Measurements from ENCODE around the gene HOXA1.

The HOXA1 gene

DNA sequence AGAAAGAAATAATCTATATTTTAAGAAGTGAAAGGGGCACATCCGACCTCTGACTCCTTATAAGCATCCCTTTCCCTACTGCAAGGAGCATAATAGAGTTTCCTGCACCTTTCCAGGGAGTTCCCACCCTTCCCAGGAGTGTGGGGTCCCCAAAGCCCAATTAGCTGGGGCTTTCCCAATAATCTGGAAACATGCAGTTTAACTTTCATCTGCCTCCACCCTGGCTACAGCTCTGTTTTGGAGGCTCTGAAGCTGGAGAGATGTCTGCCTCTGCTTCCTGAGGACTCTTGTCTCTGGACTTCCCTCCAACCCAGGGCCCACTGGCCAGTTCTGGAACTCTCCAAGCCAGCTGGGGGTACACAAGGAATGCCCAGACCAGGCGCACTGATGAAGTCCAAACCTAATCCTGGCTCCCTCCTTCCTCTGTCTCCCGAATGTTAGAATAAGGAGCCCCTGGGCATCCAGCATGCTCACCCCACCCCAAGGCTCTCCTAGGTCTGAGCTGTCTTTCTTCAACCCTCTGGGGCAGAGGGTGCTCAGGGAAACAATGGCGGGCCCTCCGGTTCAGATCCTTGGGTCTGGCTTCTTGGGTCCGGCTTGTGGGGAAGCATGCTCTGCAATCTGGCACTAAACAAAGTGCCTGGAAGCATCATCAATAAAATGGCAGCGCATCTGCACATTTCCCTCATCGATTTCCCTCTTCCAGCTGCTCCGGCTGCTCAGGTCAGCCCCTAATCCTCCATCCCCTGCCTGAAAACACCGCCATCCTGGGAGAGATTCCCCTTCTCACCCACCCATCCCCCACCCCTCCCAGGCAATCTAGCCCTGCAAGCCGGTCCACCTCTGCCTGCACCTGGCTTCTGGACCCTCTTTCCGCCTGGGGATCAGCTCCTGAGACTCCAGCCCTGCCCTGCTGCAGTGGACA, 21.4 kb upstream of the HOXA1 start:
- no peak for DNase-seq (ENCODE audit: low spot score)

DNA sequence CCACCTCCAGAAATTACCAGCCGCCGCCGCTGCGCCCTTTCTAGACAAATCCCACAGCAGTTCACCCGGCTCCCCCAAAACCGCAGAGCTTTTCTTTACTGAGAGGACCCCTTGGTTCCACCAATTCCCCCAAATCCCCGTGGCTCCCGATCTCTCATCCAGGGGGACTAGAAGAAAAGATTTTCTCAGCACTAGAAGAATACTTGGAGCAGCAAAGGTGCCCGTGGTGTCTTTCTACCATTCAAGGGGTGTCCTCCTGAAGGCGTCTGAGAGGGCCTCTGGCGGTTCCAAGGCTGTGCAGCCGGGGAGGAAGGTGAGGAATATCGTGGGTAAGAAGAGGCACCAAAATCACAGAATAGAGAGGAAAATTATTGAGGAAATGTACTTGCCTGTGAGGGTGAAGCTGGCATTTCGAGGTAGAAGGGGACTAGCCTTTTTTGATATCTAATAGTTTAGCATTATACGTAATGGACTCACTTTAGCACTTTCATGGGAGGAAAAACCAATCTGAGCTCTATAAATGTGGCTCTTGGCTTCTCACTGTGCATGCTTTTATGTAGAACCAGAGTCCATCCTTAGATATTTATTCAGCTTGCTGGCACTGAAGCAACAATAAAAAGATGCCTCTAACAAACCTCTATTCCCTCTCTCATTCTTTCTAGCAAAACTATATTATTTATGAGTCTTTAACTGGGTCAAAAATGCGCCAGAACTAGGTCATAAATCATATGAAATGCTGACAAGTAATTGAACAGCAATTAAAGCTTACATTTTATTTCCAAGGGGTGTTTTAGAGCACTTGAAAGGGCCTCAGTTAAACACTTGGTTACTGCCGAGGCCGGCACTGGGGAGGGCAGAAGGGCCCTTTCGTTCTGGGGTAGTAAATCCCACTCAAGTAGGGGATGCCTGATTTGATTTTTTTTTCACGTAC, 20.5 kb upstream of the HOXA1 start:
- no peak for DNase-seq (ENCODE audit: low spot score)

DNA sequence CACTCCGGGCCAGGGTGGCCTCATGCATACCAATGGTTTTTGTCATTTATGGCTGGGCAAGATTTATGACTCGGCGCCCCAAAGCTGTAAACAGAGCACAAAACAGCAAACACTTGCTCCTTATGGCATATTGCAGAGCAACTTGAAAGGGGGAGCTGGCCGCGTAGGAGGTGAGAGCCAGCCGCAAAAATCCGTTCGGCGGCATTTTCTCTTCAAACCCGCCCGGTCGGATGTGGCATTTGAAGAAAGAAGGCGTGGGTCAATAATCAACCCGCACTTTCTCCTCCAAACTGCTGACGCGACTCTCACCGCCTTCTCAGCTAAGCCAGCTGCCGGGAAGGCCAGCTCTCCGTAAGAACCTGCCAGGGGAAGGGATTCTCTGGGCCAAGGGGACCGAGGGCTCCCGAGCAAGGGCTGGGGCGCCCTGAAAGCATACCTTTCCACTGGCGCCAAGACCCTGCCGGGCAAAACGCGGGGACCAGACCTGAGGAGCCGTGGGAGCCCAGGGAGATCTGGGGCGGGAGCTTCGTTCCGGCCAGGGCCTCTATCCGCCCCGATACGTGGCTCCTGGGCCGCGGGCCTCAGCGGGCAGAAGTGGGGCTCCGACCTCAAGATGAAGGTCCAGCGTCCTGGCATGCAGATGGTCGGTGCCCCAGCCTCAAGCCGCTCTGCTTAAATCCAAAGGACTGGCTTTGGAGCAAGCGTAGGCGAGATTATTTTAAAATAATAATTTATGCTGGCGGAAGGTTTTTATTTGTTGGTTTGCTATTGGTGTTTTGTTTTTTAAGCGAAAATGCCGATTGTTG, 19.6 kb upstream of the HOXA1 start:
- DNase-seq (ENCODE audit: low spot score), result no peak

DNA sequence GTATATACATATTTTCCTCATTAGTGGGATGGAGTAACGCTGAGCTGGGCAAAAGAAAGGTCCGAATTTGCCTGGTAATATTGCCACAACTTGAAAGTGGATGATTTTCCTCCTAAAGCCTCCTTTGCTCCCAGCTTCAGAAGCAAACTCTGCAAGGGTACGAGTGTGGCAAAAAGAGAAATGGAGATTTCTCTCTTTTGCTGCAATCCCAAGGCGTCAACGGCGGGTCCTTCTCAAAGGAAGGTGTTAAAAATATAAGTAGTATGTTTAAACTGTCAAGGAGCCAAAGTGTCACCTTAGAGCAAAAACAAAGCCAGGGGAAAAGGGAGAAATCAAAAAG, 19.1 kb upstream of the HOXA1 start:
- no peak for DNase-seq (ENCODE audit: low spot score)

DNA sequence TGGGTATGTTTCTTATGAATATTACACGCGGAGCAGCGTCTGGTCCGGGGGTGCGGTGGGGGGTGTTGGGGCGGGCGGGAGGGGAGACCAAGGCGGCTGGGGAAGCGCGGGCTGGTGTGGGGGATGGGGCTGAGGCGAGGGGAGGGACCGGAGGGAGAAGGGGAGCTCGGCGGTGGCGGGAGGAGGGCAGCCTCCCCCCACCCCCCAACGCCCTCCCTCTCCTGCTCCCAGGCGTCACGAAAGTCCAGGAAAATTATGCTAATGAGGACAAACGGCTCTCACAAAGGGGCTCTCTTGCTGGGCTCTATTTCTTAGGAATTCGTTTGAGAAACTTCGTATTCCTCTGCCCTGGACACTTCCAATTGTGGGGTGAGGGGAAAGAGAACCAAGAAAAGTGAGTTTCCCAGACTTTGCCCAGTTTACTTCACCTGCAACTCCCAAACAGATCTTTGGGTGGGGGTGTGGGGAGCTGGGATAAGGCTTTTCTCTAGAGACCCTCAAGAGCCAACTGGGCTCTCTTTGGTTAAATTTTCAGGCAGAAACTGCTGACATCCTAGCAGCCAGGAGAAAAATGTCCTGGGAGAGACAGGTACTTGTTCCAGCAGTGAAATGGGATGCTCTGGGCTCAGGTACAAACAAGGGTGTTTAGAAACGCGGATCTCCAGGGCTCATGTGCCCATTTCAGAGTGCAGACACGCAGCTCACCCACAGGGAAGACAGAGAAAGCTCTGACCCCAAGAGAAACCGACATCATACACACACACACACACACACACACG, 18.4 kb upstream of the HOXA1 start:
- DNase-seq (ENCODE audit: low spot score), result no peak

DNA sequence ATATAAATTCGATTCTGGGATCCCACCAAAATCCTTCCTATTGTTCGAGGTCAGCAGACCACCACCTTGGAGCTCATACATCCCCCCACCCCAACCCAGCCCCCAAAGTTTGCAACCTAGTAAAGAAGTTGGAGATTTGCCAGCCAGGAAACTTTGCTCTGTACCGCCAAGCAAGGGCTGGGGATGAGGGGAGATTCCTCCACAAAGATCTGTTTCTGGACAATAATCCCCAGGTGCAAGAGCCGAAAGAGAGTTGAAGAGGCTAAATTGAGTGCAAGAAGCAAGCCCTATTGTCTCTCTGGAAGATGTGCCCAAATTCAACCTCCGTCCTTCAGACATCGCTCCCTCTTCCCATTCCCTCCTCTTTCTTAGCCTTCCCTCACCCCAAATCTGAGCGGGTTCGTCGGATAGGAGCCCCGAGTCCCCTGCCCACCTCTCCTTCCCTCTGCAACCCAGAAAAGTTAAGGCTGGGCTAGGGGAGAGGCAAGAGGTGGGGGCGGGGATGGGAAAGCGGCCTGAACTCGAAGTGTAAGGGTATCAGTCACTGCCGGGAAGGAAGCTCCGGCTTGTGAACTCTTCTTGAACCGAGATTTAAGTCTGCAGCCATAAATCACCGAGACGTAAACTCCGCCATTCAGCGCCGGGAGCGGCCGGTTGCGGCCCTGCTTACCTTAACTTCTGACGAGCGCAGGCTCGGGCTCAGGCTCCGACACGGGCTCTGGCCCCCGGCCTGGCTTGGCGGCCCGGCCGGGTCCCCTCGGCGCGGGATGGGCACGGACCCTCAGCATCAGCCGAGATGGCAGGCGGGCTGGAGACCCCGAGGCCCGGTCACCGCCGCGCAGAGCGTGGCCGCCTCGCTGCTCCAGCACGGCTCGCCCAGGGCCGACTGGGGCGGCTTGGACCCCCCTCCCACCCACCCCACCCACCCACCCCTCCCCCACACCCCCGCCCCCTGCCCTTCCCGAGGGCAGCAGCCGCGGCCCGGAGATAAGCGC, 17.5 kb upstream of the HOXA1 start:
- no peak for DNase-seq (ENCODE audit: low spot score)

DNA sequence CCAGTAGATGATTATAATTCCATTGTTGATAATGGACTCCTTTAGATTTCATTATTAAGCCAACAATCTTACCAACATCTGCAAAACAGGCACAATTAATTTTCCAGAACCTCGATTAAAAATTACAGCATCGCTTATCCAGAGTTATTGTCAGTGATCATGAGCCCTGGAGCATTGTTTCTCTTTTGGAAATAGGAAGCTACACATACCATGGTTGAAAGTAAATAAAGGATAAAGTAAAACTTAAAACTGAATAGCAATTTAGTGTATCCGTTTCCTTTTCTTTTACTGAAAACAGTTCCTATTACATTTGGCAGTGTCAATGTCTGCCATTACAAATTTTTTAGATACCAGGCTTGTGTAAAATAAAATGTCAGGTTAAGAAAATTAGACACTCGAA, 16.6 kb upstream of the HOXA1 start:
- no peak for DNase-seq (ENCODE audit: low spot score)

DNA sequence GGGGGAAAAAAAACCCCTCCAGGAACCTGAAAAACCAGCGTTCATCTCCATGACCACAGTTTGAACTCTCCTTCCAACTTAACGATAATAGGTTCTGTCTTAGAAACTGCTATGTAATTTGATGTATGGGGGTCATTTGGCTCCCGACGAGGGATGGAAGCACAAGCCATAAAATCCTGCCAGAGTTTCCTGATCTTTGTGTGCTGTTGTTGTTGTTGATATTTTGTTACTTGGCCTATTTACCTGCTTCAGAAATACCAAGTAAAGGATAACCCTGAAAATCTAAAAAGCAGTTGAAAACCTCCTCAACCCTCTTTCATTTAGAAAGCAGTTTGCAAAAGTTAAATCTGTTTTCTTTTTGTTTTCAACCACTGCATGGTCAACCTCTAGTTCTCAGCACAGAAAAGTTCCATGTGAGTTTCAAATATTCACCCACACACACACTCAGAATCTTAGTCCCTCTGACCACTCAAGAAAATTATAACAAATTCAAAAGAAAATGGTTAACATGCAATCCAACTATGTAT, 16.0 kb upstream of the HOXA1 start:
- DNase-seq (ENCODE audit: low spot score), result no peak

DNA sequence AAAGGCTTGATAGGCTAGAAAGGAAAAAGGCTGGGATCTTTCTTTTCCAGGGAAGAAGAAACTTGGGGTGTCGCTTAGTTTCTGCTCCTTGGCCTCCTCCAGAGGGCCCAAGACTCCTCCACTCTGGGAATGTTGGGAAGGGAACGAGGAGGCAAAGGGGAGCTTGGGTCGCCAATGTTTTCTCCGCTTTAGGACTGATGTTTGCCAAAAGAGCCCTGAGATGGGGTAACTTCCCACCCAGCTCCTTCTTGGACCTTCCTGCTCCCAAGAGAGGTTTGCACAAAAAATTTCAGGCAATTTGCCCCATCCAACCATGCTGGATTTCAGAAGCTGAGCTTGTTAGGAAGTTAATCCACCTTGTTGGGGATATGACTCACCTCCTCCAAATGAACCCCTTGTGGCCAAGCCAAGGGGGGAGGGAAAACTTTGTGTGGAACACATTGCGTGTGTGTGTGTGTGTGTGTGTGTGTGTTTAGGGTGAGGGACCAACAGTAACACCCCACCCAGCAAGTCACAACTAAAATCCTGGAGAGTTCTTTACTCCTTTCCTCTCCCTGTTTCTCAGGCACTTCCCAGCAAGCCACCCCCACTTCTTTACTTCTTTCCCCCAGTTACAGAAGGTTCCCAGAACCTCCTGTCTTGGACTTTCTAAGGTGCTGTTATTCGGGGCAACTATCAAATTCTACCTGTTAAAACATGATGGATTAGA, 15.4 kb upstream of the HOXA1 start:
- peak; percentile 70 for DNase-seq (ENCODE audit: low spot score)

DNA sequence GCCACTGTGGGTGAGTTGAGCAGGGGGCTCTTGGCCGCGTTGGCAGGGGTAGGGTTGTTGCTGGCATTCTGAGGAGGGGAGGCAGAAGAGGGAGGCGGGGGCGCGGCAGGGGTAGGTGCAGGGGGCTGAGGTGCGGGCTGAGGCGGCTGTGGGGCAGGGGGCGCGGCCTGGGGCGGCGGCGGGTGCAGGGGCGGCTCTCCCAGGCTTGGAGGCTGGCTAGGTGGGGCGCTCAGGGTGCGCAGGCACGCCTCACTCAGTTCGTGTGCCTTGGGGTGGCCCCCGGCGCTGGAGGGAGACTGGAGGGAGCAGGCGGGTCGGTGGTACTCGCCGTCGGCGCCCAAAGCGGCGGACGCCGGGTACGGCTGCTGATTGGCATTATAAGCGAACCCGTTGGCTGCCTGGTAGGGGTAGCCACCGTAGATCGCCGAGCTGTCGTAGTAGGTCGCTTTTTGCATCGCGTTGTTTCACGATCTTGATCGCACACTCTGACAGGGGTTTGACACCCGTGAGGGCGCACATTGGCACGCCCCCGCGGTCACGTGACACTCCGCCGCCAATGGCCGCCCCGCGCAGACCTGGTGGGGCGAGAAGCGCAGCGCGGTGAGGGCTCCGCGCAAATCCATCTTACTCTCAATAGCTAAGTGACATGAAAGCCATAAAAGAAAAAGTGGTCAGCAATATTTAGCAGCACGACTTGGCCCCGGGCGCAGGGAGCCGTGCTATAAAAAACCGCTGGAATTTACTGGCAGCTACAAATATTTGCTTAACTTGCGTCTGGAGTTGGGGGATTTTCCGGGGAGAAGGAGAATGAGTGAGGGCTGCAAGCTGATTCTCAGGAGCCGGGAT, 14.6 kb upstream of the HOXA1 start:
- peak; percentile 55 for DNase-seq (ENCODE audit: low spot score)

DNA sequence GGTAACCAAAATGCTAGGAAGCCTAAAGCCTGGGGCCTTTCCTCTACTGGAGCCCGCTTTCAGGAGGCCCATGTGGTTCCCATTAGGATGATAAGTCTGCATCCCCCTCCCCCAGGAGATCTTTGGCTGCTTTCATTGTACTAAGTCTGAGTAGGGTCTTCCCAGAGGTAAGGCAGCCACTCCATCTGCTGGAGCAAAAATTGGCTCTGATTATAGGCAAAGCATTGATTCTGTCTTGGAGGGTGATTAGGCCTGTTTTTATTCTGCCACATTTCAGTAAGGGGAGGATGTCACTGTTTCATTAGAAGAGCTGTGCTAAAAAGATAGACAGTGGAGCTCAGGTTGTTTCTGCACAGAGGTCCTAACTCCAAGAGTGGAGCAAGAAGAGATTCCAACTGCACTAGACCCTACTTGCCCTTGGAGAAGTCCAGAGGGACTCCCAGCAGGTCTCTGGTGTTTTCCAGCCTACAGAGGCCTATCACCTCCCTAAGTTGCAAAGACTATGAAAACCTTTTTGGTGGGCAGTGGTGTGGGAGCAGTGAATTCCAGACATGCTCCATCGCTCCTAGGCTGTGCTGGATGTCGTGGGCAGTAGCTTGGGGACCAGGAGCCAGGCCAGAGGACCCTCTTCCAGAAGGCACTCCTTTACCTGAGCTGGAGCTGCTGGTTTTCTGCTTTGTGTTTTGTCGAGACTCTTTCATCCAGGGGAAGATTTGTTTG, 13.8 kb upstream of the HOXA1 start:
- no peak for DNase-seq (ENCODE audit: low spot score)

DNA sequence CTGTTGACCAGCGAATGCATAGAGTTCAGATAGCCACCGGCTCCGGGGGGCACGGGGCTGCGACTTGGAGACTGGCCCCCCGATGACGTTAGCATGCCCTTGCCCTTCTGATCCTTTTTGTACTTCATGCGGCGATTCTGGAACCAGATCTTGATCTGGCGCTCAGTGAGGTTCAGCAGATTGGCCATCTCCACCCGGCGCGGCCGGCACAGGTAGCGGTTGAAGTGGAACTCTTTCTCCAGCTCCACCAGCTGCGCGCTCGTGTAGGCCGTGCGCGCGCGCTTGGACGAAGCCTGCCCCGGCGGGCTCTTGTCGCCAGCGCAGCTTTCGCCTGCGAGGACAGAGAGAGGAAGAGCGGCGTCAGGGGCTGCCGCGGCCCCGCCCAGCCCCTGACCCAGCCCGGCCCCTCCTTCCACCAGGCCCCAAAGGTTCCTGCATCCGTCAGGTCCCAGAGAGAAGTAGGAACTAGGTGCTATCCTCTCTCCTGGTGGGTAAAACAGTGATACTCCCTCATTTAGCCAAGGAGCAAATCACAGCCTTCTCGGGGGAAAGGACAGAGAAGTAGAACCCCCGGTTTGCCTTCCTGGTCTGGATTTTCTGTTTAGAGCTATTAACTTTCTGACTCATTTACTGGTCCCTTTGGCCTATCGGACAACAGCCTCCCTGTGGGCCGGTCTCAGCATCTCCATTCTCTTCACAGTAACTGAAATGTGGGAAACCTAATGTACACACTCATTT, 12.8 kb upstream of the HOXA1 start:
- no peak for DNase-seq (ENCODE audit: low spot score)

DNA sequence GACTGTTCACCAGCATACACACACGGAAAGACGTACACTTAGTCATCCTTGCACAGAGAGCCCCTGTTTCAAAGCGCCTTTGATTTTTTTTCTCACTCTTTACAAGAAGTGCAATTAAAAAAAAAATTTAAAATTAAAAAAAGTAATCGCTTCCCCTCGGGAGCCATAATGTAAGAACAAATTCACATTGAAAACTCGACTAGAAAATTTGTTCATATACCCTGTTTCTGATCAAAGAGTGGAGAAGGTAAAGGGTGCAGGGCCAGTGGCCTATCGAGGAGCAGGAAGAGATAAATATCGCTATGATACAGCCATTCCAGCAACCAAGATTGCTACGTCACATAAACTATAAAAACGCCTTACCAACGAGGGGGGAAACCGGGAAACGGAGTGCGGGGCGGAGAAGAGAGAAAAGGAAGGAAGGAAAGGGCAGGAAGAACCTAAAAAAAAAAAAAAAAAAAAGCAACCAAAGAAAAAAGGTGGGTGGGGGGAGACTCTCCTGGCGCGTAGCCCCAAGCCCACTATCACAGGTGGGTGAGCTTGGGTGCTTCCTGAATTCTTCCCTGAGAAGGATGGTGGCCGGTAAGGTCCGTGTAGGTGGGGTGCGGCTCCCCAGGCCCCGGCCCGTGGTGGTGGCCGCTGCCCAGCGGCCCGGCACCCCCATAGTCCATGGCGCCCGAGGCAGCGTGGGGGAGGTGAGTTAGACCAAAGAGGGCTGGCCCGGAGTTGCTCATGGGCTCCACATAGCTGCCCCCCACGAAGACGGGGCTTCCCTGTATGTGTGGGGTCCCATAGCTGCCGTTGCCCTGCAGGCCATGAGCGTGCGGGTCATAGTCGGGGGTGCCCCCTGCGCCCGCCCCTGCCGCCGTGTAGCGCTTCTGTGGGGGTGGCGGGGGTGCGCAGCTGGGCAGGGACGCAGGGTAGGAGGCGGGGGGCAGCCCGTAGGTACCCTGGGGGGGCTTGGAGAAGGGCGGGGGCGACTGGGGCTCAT, 11.9 kb upstream of the HOXA1 start:
- DNase-seq (ENCODE audit: low spot score), result no peak

DNA sequence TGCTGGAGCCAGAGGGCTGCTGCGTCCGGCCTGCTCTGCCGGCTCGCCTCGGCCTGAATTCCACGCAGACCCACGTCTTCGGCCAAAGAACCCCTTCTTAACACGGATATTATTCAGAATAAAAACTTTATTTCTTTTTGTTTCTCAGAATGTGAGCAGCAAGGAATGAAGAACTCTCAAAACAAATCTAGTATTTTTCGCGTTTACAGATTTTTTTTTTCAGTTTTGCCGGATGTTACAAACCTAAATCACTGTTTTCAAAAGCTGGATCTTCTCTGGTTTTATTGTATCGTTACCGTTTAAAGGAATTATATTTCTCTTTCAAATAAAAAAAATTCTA, 11.1 kb upstream of the HOXA1 start:
- no peak for DNase-seq (ENCODE audit: low spot score)

DNA sequence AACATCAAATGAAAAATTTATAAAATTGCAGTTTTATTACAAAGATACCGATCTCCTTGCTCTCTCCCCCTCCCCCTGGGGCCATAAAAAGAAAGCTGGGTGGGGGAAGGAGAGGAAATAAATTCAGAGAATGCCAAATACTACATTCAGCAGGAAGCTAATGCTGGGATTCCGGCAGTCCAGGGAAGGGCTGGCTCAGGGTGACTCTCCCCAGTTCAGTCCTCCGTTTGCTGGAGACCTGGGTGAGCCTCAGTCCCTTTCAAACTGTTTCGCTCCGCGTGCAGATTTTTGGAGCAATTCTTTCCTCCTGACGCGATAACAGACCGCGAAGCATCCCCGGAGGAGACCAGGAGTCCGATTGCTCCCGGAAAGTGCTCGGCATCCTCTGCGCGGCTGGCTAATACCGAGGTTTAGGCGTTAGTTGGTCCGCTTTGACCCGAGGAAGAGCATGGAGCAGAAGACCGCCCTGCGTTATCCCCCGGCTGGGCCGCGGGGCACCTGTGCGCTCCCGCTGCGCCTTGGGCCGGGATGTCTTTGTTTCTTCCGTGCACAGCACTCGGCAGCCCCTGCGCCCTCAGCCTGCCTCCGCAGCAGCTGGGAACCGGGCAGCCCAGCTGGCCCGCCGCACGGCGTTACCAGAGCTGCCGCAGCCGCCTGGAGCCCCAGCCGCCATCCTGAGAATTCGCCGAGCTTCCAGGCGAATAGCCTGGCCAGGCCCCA, 10.5 kb upstream of the HOXA1 start:
- DNase-seq (ENCODE audit: low spot score), result no peak

Data from AG08395 (cell line).